NCI-H128 (cell line): ENCODE results near the gene MT1F.

Experiments used
- DNase-seq: peaks from one replicate; lab custom pipeline; 2025; ENCODE audit not compliant: unreplicated experiment; lab: John Stamatoyannopoulos, UW

The MT1F gene

DNA sequence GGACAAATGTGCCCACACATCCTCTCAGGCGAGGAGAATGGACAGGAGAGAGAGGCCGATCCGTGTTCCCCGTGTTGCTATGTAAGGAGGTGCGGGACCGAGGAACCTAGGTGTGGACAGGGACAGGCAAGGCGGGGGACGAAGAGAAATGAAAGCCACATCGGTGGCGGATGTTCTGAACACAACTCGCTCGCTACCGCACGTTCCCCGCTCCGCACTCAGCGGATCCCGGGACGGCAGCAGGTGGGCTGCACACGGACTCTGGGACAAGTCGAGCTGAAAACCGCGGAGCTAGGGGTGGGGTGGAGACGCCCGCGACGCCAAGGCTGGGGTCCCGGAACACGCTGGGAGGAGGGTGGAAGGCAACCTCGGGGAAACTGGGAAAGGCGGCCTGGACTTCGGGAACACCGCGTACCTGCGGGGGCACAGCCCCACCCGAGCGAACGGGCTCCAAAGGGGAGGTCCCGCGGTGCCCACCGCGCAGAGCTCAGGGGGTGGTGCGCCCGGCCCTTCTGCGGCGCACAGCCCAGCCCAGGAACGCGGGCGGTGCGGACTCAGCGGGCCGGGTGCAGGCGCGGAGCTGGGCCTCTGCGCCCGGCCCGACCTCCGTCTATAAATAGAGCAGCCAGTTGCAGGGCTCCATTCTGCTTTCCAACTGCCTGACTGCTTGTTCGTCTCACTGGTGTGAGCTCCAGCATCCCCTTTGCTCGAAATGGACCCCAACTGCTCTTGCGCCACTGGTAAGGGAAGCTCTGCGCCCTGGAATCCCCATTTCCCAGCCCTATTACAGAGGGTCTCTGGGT, 32.4 kb upstream of the MT1F start, which contains the start of gene MT1E:
MT1E (plus strand) TSS at position 642 of the 803 bp plus-strand sequence; CDS start at position 713, 71 bp downstream.
- no peak for DNase-seq

GRCh38 chr16:56625943-56626654, 31.7 kb upstream of the MT1F start:
- no peak for DNase-seq

- no peak for DNase-seq
Observed at GRCh38 chr16:56626685-56627084, 31.1 kb upstream of the MT1F start.

DNA sequence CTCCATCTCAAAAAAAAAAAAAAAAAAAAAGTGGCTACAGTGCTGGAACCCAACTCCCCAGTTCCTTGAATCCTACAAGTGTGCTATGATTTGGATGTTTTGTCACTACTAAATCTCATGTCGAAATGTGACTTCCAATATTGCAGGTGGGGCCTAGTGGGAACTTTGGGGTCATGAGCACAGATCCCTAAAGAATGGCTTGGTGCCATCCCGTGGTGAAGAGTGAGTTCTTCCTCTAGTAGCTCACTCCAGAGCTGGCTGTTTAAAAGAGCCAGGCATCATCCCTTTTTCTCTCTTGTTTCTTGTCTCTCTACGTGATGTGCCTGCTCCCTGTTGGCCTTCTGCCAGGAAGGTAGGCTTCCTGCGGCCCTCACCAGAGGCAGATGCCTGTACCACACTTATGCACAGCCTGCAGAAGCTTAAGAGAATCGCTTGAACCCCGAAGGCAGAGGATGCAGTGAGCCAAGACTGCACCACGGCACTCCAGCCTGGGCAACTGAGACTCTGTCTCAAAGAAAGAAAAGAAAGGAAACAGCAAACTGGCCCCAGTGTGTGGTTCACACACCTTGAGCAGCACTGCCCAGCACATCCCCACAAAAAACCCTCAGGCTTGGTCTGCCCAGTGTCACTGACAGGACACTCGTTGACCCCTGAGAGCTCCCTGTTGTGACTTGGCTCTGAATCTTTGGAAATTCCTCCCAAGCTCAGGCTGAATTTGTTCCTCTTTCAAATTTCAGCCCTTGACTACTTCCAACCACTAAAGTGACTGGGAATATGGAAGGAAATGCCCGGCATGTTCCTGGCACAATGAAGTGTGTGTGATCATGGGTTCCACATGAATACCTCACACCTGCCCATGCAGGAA, 29.0 kb upstream of the MT1F start:
- DNase-seq: no peak

DNA sequence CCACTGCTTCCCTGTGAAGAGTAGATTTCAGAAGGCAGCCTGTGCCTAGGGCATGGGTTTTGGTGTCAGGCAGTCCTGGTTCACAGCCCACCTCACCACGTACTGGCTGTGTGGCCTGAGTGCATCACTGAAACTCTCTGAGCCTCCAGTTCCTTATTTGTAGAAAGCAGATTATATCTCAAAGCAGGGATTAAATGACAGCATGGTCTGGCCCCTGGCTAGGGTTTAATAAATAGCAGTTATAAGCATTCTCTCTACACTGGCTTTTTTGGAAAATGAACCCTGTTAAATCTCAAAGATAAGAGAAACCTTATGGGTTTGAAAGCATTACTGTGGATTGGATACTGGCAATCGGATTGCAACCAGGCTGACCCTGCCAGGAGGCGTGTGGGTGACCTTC, 28.2 kb upstream of the MT1F start:
- DNase-seq: no peak

DNA sequence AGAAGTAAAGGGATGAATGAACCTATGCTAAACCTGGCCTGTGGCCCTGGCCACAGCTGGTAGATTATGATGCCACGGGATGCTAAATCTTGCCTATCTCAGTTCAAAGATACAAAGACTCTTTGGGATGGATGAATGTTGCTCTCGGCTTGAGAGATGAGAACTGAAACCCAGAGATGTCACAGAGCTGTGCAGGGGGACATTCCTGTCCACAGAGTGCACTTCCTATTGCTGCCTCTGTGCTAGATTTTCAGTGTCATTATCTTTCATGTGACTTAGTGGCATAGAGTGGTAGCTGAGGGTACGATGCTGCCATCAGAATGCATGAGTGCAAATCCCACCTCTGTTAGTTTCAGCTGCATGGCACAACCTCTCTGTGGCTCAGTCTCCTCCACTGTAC, 27.6 kb upstream of the MT1F start:
- no peak for DNase-seq

DNA sequence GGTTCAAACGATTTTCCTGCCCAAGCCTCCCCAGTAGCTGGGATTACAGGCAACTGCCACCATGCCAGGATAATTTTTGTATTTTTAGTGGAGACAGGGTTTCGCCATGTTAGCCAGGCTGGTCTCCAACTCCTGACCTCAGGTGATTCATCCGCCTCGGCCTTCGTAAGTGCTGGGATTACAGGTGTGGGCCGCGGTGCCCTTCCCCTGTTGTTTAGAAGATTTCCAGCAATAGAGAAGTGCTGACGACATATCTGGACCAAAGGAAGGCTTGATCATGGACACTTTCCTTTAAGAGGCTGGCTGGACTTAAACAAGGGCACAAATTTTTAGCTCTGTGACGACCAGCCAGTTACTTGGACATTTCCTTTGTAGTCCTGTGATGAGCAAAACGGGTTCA, 26.6 kb upstream of the MT1F start:
- no peak for DNase-seq

GRCh38 chr16:56631832-56632155, 26.0 kb upstream of the MT1F start:
- no peak for DNase-seq

- DNase-seq: no peak
Observed at GRCh38 chr16:56632156-56632847, 25.5 kb upstream of the MT1F start, which contains the start of gene MT1M. Gene MT1M (plus strand): TSS chr16:56632659. CDS start chr16:56632732, 73 bp downstream.

GRCh38 chr16:56632848-56633365, 24.9 kb upstream of the MT1F start:
- no peak for DNase-seq

GRCh38 chr16:56633535-56633934, 24.2 kb upstream of the MT1F start:
- no peak for DNase-seq

DNA sequence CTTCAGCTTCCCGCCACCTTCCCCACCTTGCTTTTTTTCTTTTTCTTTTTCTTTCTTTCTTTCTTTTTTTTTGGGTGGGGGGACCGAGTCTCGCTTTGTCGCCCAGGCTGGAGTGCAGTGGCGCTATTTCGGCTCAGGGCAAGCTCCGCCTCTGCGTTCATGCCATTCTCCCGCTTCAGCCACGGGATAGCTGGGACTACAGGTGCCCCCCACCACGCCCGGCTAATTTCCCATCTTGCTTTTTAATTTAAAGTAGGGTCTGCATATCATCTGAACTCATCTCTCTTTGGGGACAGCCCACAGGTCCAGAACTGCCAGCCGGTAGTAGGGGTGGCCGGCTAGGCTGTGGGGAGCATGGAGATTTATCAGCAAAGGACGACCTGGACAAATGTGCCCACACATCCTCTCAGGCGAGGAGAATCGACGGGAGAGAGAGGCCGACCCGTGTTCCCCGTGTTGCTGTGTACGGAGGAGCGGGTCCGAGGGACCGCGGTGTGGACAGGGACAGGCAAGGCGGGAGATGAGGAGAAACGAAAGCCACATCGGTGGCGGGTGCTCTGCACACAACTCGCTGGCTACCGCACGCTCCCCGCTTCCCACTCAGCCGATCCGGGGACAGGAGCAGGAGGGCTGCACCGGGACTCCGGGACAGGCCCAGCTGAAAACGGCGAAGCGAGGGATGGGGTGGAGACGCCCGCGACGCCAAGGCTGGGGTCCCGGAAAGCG, 22.9 kb upstream of the MT1F start:
- no peak for DNase-seq

GRCh38 chr16:56635441-56635967, 22.3 kb upstream of the MT1F start:
- no peak for DNase-seq

DNA sequence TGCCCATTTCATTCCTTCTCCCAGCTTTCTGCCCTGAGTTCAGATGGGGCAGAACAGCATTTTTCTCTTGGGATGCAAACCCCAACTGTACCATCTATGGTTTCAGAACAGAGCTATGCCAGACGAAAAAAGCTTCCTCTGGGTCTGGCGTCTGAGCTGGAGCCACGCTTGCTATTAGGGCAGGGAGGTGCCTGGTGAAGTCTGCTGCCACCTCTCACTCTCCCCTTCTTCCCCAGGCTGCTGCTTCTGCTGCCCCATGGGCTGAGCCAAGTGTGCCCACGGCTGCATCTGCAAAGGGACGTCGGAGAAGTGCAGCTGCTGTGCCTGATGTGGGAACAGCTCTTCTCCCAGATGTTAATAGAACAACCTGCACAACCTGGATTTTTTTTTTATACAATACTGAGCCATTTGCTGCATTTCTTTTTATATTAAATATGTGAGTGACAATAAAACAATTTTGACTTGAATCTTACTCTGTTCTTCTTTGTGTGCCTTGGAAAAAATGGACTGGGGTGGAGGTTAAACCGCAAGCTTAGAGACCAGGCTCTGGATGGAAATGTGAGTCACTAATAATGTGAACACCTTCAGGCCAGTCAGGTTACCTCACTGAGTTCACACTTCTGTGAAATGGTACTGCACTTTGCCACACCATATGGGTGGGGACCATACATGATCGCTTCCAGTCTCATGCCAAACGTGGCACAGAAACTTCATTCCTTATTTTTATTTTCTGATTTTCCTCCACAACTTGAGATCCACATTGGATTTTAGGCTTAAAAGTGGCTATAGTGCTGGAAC, 20.9 kb upstream of the MT1F start:
- DNase-seq: no peak

DNA sequence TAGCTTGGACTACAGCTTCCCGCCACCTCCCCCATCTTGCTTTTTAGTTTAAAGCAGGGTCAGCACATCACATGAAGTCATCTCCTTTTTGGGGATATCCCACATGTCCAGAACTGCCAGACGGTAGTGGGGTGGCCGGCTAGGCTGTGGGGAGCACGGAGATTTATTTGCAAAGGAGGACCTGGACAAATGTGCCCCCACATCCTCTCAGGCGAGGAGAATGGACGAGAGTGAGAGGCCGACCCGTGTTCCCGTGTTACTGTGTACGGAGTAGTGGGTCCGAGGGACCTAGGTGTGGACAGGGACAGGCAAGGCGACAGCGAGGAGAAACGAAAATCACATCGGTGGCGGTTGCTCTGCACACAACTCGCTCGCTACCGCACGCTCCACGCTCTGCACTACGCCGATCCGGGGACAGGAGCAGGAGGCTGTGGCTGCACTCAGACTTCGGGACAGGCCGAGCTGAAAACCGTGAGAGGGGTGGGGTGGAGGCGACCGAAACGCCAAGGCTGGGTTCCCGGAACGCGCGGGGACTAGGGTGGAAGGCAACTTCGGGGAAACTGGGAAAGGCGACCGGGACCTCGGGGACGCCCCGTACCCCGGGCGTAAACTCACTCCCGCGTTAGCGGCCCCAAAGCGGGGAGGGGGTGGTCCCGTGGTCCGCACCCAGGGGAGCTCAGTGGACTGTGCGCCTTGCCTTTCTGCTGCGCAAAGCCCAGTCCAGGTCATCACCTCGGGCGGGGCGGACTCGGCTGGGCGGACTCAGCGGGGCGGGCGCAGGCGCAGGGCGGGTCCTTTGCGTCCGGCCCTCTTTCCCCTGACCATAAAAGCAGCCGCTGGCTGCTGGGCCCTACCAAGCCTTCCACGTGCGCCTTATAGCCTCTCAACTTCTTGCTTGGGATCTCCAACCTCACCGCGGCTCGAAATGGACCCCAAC, 19.7 kb upstream of the MT1F start, which contains the start of gene MT1A:
MT1A (plus strand) TSS at position 853 of the 937 bp plus-strand sequence; CDS start at position 926, 73 bp downstream.
- DNase-seq: no peak

DNA sequence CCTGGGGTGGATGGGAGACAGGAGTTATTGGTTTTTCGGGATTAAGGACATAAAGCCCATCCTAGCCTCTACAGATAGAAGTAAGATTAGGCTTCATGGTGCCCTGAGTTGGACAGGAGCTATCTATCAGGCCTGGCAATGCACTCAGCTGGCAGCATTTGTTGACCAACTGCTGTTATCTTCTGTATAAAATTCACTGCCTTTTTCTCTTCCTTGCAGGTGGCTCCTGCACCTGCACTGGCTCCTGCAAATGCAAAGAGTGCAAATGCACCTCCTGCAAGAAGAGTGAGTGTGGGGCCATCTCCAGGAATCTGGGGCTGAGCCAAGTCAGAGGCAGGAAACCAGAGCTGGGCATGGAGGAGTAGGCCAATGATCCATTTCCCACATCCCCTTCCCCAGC, 18.7 kb upstream of the MT1F start:
- no peak for DNase-seq

DNA sequence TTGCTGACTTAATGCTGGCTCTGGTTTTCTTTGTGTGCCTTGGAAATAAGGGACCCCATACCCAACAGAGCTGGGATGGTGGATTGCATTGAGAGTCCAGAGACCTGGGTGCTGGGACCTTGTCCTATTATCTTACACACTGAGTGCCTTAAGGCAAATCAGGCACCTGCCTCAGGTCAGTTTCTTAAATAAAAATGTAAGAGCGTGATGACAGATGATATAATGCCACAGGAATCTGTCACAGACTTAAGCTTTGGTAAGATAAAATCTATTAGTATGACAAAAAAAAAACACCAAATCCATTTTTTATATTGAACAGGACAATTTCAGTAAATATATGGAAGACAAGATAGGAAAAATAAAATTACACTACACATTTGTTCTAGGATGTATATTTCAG, 17.7 kb upstream of the MT1F start:
- DNase-seq: no peak

DNA sequence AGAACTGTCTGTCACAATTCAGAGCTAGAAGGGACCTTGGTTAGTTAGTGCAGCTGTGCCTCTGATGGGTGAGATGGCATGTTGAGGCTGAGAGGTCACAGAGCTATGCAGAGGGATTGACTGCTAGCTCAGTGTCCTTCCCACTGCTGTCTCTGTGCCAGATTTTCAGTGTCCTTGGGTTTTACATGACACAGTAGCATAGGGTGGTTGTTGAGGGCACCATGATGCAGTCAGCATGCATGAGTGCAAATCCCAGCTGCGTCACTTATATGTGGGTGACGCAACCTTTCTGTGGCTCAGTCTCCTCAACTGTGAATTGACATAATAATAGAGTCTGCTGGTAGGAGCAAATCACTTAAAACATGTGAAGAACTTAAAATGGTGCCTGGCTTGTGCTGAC, 16.6 kb upstream of the MT1F start:
- no peak for DNase-seq
